HCT116 (cell line): ENCODE measurements around the gene SUCLG2. TPM values are rescaled to one million over a fixed set of nuclear protein-coding genes. Genes with fewer than 3 reads are reported as not detected.

Experiments
- ATAC-seq: fragments of 200-7000 bp; cut with Tn5 transposase; 2 replicates; pipeline ENCODE4 v1.9.1; 2020; ENCODE audit warnings: mild to moderate bottlenecking, moderate library complexity
- BruUV-seq: library from RNA; stranded (reverse); fragments of 400-500 nt; replicated peaks from 2 replicates; lab custom pipeline; 2021; lab: Mats Ljungman, UMichigan
- CTCF ChIA-PET: fragments of 300-600 bp; sonication (Branson Sonifier 250); formaldehyde crosslinking; loops from one replicate; lab custom pipeline; 2021; ENCODE audit warnings: antibody characterized with exemption; lab: Charles Lee
- POLR2A ChIA-PET: fragments of 300-600, 350-600 bp; sonication (Branson Sonifier 250); formaldehyde crosslinking; loops from one replicate; lab custom pipeline; 2021; ENCODE audit warnings: antibody characterized with exemption; lab: Charles Lee
- RAD21 ChIA-PET, 2 experiments: fragments of 300-600 bp; sonication (Branson Sonifier 250); formaldehyde crosslinking; loops; one replicate each; lab custom pipeline; 2023; ENCODE audit warnings: low total read pairs in 2 of 2; ENCODE audit not compliant: uncharacterized antibody in 2 of 2, unreplicated experiment in 2 of 2, low non-redundant PET in 1 of 2; lab: Charles Lee
- DNase-seq: peaks from one replicate; pipeline ENCODE4 v3.0.0-alpha.2; 2010; ENCODE audit warnings: low read depth, low spot score
- H2AFZ ChIP-seq: fragments of 200-600 bp; shearing (Covaris generic), sonication (generic); 2 replicates; pipeline ENCODE4 v1.6.1; 2017; ENCODE audit warnings: low read depth, mixed run types, mixed read lengths, antibody characterized with exemption, low read length; ENCODE audit not compliant: poor library complexity, severe bottlenecking
- H3K27ac ChIP-seq: 2 replicates; pipeline ENCODE4 v1.5.1; 2012; ENCODE audit warnings: low read depth, low read length
- H3K27me3 ChIP-seq: fragments of 200-600 bp; sonication (generic); 2 replicates; pipeline ENCODE4 v1.6.1; 2016; ENCODE audit warnings: mixed run types, low read length, mixed read lengths; ENCODE audit not compliant: insufficient read depth
- H3K36me3 ChIP-seq, 2 experiments: fragments of 200-500 bp in 1 of 2; fragments of 200-600 bp in 1 of 2; sonication (Bioruptor generic) in 1 of 2; sonication (generic) in 1 of 2; 2 replicates each; pipeline versions ENCODE4 v1.5.1 to v1.6.1; 2014 to 2016; ENCODE audit warnings: low read length in 2 of 2, inconsistent platforms in 1 of 2, mixed read lengths in 1 of 2, mixed run types in 1 of 2; ENCODE audit not compliant: insufficient read depth in 2 of 2, control insufficient read depth in 1 of 2
- H3K4me1 ChIP-seq, 2 experiments: fragments of 200-600 bp in 1 of 2; sonication (generic) in 1 of 2; 2 replicates each; pipeline versions ENCODE4 v1.5.1 to v1.6.1; 2012 to 2017; ENCODE audit warnings: low read length in 2 of 2, inconsistent platforms in 1 of 2, mild to moderate bottlenecking in 1 of 2, mixed read lengths in 1 of 2, mixed run types in 1 of 2, moderate library complexity in 1 of 2; ENCODE audit not compliant: insufficient read depth in 2 of 2, control insufficient read depth in 1 of 2
- H3K4me2 ChIP-seq: fragments of 200-600 bp; sonication (generic); 2 replicates; pipeline ENCODE4 v1.6.1; 2017; ENCODE audit warnings: mixed run types, low read length, mixed read lengths
- H3K4me3 ChIP-seq, 2 experiments: fragments of 200-600 bp in 1 of 2; sonication (generic) in 1 of 2; replicated peaks in 1 of 2; 2 replicates each; pipeline ENCODE4 v1.5.1; 2011 to 2016; ENCODE audit warnings: low read length in 2 of 2, control low read depth in 1 of 2, low read depth in 1 of 2, mild to moderate bottlenecking in 1 of 2, mixed read lengths in 1 of 2, mixed run types in 1 of 2
- H3K79me2 ChIP-seq: fragments of 200-600 bp; sonication (generic); 2 replicates; pipeline ENCODE4 v1.6.1; 2017; ENCODE audit warnings: mild to moderate bottlenecking, mixed run types, low read length, moderate library complexity, mixed read lengths; ENCODE audit not compliant: insufficient read depth
- H3K9ac ChIP-seq: fragments of 200-600 bp; sonication (generic); 2 replicates; pipeline ENCODE4 v1.6.1; 2016; ENCODE audit warnings: low read length, mixed read lengths
- H3K9me2 ChIP-seq: fragments of 200-600 bp; sonication (generic), shearing (Covaris generic); 2 replicates; pipeline ENCODE4 v1.6.1; 2017; ENCODE audit warnings: mixed run types, mild to moderate bottlenecking, moderate library complexity; ENCODE audit not compliant: insufficient read depth
- H3K9me3 ChIP-seq, 2 experiments: fragments of 200-500 bp in 1 of 2; fragments of 200-600 bp in 1 of 2; sonication (Bioruptor generic) in 1 of 2; sonication (generic) in 1 of 2; 2 replicates each; pipeline ENCODE4 v1.6.1; 2014 to 2017; ENCODE audit warnings: low read length in 2 of 2, mixed read lengths in 2 of 2, inconsistent platforms in 1 of 2, low read depth in 1 of 2, mild to moderate bottlenecking in 1 of 2, mixed run types in 1 of 2, moderate library complexity in 1 of 2; ENCODE audit not compliant: control insufficient read depth in 1 of 2, insufficient read depth in 1 of 2
- H4K20me1 ChIP-seq: fragments of 200-600 bp; sonication (generic), shearing (Covaris generic); 2 replicates; pipeline ENCODE4 v1.6.1; 2017; ENCODE audit warnings: mixed run types, mild to moderate bottlenecking, moderate library complexity; ENCODE audit not compliant: insufficient read depth
- CEBPB ChIP-seq: IDR thresholded peaks from 2 replicates; pipeline ENCODE4 v1.6.1; 2012; ENCODE audit warnings: low read depth
- CTCF ChIP-seq, 3 experiments: fragments of 200-600 bp in 1 of 3; sonication (generic) in 1 of 3; IDR thresholded peaks in 2 of 3; conservative IDR thresholded peaks in 1 of 3; 2 replicates each; pipeline ENCODE4 v1.5.1; 2012 to 2017; ENCODE audit warnings: low read depth in 2 of 3, low read length in 2 of 3, antibody characterized with exemption in 1 of 3, borderline replicate concordance in 1 of 3, control low read depth in 1 of 3, mild to moderate bottlenecking in 1 of 3, mixed read lengths in 1 of 3, mixed run types in 1 of 3, moderate library complexity in 1 of 3; ENCODE audit not compliant: insufficient read depth in 1 of 3
- EZH2 ChIP-seq: fragments of 200-600 bp; sonication (generic); IDR thresholded peaks from 2 replicates; pipeline ENCODE4 v1.6.1; 2017; ENCODE audit warnings: antibody characterized with exemption, mixed run types
- FOSL1 ChIP-seq: IDR thresholded peaks from 2 replicates; pipeline ENCODE4 v1.6.1; 2012; ENCODE audit warnings: low read depth
- JUND ChIP-seq: IDR thresholded peaks from 2 replicates; pipeline ENCODE4 v1.6.1; 2012
- POLR2A ChIP-seq: IDR thresholded peaks from 2 replicates; pipeline ENCODE4 v1.7.0; 2011; ENCODE audit warnings: borderline replicate concordance; ENCODE audit not compliant: insufficient read depth, insufficient read length; ENCODE audit errors: extremely low read depth
- RAD21 ChIP-seq: IDR thresholded peaks from 2 replicates; pipeline ENCODE4 v1.6.1; 2012; ENCODE audit warnings: low read depth, mild to moderate bottlenecking
- SP1 ChIP-seq: IDR thresholded peaks from 2 replicates; pipeline ENCODE4 v1.6.1; 2012; ENCODE audit warnings: low read depth
- SRF ChIP-seq: IDR thresholded peaks from 2 replicates; pipeline ENCODE4 v1.6.1; 2012; ENCODE audit warnings: low read depth
- intact Hi-C: fragments of 100-400 bp; cut with micrococcal nuclease; formaldehyde crosslinking; loops from 2 replicates; pipeline ENCODE4 v1.10.0; 2022
- total RNA-seq: library from RNA; stranded (reverse); gene quantifications from one replicate; pipeline ENCODE4 v1.2.1, GENCODE V29; 2021; ENCODE audit not compliant: unreplicated experiment
- TF ChIP-seq, protein P1 (sequence below): IDR thresholded peaks from 2 replicates; pipeline ENCODE4 v1.6.1; 2011; ENCODE audit warnings: mild to moderate bottlenecking, low read length, moderate library complexity; ENCODE audit not compliant: insufficient replicate concordance; ENCODE audit errors: extremely low read depth

SUCLG2 gene
- total RNA-seq, 1 experiment from 2014 or later = 49.2 TPM

- Histone ChIP-seq H3K4me1 (no peaks in the 10 kb centered on the region), H3K9me2 (no peaks in the 10 kb centered on the region), H3K9ac (no peak overlapping the region), H3K27me3 (no peaks in the 10 kb centered on the region), H2AFZ (no peak overlapping the region), H3K4me2 (no peak overlapping the region), H3K79me2 (no peaks in the 10 kb centered on the region), H3K9me3 (no peaks in the 10 kb centered on the region), H4K20me1 (peaks cover 4% of the 10 kb centered on the region; the same call in 1 of the 2 replicates), H3K4me3 (no peak overlapping the region), H3K36me3 (no peaks in the 10 kb centered on the region), H3K27ac (no peak overlapping the region)
- no TSS peak for BruUV-seq
- TF ChIP-seq SP1 (no peak), JUND (no peak), SRF (no peak), RAD21 (peak; percentile 59), POLR2A (no peak), FOSL1 (no peak), EZH2 (no peak), CEBPB (no peak), CTCF (IDR thresholded peaks at IDR 0.05 in 2 of 3, conservative IDR thresholded peaks at IDR 0.05 in 1 of 3; ENCODE audit: borderline replicate concordance in 1 of 3, insufficient read depth in 1 of 3, low read depth in 2 of 3, low read length in 2 of 3) (peak; percentile 33 to 81 (median 78); a peak in 5 of 6 replicates)
- TF ChIP-seq, protein P1, sequence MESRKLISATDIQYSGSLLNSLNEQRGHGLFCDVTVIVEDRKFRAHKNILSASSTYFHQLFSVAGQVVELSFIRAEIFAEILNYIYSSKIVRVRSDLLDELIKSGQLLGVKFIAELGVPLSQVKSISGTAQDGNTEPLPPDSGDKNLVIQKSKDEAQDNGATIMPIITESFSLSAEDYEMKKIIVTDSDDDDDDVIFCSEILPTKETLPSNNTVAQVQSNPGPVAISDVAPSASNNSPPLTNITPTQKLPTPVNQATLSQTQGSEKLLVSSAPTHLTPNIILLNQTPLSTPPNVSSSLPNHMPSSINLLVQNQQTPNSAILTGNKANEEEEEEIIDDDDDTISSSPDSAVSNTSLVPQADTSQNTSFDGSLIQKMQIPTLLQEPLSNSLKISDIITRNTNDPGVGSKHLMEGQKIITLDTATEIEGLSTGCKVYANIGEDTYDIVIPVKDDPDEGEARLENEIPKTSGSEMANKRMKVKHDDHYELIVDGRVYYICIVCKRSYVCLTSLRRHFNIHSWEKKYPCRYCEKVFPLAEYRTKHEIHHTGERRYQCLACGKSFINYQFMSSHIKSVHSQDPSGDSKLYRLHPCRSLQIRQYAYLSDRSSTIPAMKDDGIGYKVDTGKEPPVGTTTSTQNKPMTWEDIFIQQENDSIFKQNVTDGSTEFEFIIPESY = no peak
- RAD21 ChIA-PET = interaction anchor here in 1 of 2 experiments (0.6 kb wide), 1 partner anchor 387 kb away, joined by 3 read pairs; the partner anchor contains the start of gene KBTBD8
- intact Hi-C loops = loop anchor here (1.0 to 10.0 kb wide), 4 partner anchors 405 to 1590 kb away; no protein-coding TSS in a partner anchor
- peak; percentile 88 for ATAC-seq
- POLR2A ChIA-PET = no interaction called here
- DNase-seq = peak; percentile 42
- CTCF ChIA-PET = interaction anchor here (0.6 to 1.6 kb wide), 2 partner anchors 11 to 405 kb away, joined by 3 to 4 read pairs; no protein-coding TSS in a partner anchor
These were observed 269.5 kb downstream of the SUCLG2 start for GRCh38 chr3:67384760-67385397.
